ENCODE results near the gene TRNP1. TPM values are rescaled to one million over a fixed set of nuclear protein-coding genes. Genes with fewer than 3 reads are reported as not detected.
A peak's percentile ranks its signal among the peaks of the same experiment; 100 is the strongest.

Gene TRNP1
- total and polyA plus RNA-seq, 10 of the 15 experiments (the other 5 are each of a cell fraction or from before 2014, with no cell fraction given): 0.13 TPM; not detected in 9

DNA sequence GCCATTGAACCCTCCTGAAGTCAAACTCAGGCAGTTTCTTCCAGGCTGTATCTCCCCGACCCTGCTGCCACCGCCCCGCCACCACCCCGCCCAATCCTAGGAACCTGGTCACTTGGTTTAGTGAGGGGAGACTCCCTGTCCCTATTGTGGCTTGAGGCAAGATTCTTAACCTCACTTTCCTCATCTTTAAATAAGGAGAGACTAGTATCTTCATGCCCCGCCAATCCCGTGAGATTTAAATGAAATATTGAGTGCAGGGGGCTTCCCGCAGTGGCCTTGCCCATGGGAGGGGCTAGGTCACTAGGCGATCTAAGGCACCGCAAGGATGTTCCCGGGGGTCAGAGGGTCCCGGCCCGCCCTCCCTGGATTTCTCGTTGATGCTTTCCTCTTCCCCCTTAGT lies 34.2 kb upstream of the TRNP1 start:
- H3K27me3 ChIP-seq (replicated peaks in 1 of 2; ENCODE audit: control insufficient read depth in 2 of 2, insufficient read depth in 2 of 2, low read length in 1 of 2): peaks cover 6 to 7% of the 10 kb centered on the region in 2 experiments
- RAD21 ChIA-PET (ENCODE audit: unreplicated experiment): no interaction called here
- FAIRE-seq: no peak

More for the DNA sequence above, 34.2 kb upstream of the TRNP1 start:
- POLR2A ChIA-PET: no interaction called here
- H3K4me3 ChIP-seq: no peak overlapping the region
- CTCF ChIA-PET: no interaction called here
- H3K4me2 ChIP-seq (ENCODE audit: control insufficient read depth, insufficient read depth): no peak overlapping the region
- H3K36me3 ChIP-seq (ENCODE audit: control insufficient read depth in 2 of 2, insufficient read depth in 2 of 2, low read length in 1 of 2): no peaks in the 10 kb centered on the region
- intact Hi-C loops (cut with micrococcal nuclease; ENCODE audit: unreplicated experiment) (no loop called here), in situ Hi-C loops (cut with MboI) (no loop called here)
- no peak for TF ChIP-seq EGR1 (IDR thresholded peaks at IDR 0.05; ENCODE audit: borderline replicate concordance in 1 of 2, low read depth in 2 of 2, low read length in 2 of 2)
- no peak for TF ChIP-seq SUPT20H (IDR thresholded peaks at IDR 0.05; ENCODE audit: borderline replicate concordance, control insufficient read depth, low read depth, low read length)
- TF ChIP-seq, protein P1, sequence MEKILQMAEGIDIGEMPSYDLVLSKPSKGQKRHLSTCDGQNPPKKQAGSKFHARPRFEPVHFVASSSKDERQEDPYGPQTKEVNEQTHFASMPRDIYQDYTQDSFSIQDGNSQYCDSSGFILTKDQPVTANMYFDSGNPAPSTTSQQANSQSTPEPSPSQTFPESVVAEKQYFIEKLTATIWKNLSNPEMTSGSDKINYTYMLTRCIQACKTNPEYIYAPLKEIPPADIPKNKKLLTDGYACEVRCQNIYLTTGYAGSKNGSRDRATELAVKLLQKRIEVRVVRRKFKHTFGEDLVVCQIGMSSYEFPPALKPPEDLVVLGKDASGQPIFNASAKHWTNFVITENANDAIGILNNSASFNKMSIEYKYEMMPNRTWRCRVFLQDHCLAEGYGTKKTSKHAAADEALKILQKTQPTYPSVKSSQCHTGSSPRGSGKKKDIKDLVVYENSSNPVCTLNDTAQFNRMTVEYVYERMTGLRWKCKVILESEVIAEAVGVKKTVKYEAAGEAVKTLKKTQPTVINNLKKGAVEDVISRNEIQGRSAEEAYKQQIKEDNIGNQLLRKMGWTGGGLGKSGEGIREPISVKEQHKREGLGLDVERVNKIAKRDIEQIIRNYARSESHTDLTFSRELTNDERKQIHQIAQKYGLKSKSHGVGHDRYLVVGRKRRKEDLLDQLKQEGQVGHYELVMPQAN (conservative IDR thresholded peaks at IDR 0.05): no peak
- TF ChIP-seq, protein P2, sequence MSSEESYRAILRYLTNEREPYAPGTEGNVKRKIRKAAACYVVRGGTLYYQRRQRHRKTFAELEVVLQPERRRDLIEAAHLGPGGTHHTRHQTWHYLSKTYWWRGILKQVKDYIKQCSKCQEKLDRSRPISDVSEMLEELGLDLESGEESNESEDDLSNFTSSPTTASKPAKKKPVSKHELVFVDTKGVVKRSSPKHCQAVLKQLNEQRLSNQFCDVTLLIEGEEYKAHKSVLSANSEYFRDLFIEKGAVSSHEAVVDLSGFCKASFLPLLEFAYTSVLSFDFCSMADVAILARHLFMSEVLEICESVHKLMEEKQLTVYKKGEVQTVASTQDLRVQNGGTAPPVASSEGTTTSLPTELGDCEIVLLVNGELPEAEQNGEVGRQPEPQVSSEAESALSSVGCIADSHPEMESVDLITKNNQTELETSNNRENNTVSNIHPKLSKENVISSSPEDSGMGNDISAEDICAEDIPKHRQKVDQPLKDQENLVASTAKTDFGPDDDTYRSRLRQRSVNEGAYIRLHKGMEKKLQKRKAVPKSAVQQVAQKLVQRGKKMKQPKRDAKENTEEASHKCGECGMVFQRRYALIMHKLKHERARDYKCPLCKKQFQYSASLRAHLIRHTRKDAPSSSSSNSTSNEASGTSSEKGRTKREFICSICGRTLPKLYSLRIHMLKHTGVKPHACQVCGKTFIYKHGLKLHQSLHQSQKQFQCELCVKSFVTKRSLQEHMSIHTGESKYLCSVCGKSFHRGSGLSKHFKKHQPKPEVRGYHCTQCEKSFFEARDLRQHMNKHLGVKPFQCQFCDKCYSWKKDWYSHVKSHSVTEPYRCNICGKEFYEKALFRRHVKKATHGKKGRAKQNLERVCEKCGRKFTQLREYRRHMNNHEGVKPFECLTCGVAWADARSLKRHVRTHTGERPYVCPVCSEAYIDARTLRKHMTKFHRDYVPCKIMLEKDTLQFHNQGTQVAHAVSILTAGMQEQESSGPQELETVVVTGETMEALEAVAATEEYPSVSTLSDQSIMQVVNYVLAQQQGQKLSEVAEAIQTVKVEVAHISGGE (CRISPR knock-in tag; IDR thresholded peaks at IDR 0.05): no peak
- TF ChIP-seq CREM (IDR thresholded peaks at IDR 0.05; ENCODE audit: low read depth): no peak
- TF ChIP-seq, protein P3, sequence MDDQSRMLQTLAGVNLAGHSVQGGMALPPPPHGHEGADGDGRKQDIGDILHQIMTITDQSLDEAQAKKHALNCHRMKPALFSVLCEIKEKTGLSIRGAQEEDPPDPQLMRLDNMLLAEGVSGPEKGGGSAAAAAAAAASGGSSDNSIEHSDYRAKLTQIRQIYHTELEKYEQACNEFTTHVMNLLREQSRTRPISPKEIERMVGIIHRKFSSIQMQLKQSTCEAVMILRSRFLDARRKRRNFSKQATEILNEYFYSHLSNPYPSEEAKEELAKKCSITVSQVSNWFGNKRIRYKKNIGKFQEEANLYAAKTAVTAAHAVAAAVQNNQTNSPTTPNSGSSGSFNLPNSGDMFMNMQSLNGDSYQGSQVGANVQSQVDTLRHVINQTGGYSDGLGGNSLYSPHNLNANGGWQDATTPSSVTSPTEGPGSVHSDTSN (IDR thresholded peaks at IDR 0.05; ENCODE audit: insufficient replicate concordance, low read depth, low read length): no peak
- no peak for TF ChIP-seq ETV6 (conservative IDR thresholded peaks at IDR 0.05 in 1 of 2, IDR thresholded peaks at IDR 0.05 in 1 of 2; ENCODE audit: borderline replicate concordance in 1 of 2, low read depth in 1 of 2)
- no peak for TF ChIP-seq FOXM1 (IDR thresholded peaks at IDR 0.05; ENCODE audit: low read depth, low read length)
- no peak for TF ChIP-seq SMC3 (IDR thresholded peaks at IDR 0.05; ENCODE audit: borderline replicate concordance, low read length)
- no peak for TF ChIP-seq FOXK2 (IDR thresholded peaks at IDR 0.05)
- TF ChIP-seq MYC (IDR thresholded peaks at IDR 0.05; ENCODE audit: insufficient read depth, insufficient read length, insufficient replicate concordance, low read length, severe bottlenecking): no peak
- no peak for TF ChIP-seq ZSCAN29 (IDR thresholded peaks at IDR 0.05)
- no peak for TF ChIP-seq PAX8 (IDR thresholded peaks at IDR 0.05)
- no peak for TF ChIP-seq POLR2AphosphoS5 (IDR thresholded peaks at IDR 0.05; ENCODE audit: low read length)
- TF ChIP-seq, protein P4, sequence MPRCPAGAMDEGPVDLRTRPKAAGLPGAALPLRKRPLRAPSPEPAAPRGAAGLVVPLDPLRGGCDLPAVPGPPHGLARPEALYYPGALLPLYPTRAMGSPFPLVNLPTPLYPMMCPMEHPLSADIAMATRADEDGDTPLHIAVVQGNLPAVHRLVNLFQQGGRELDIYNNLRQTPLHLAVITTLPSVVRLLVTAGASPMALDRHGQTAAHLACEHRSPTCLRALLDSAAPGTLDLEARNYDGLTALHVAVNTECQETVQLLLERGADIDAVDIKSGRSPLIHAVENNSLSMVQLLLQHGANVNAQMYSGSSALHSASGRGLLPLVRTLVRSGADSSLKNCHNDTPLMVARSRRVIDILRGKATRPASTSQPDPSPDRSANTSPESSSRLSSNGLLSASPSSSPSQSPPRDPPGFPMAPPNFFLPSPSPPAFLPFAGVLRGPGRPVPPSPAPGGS (IDR thresholded peaks at IDR 0.05; ENCODE audit: borderline replicate concordance, insufficient read depth, low read depth, low read length, poor library complexity, severe bottlenecking): no peak
- H3K9ac ChIP-seq (ENCODE audit: control insufficient read depth, insufficient read depth, low read length): no peak overlapping the region
- peak overlapping the region; percentile 61; the same call in 1 of the 2 replicates for H2AFZ ChIP-seq (ENCODE audit: control insufficient read depth, low read depth, low read length)
- no peaks in the 10 kb centered on the region for H4K20me1 ChIP-seq (ENCODE audit: control insufficient read depth, insufficient read depth)
- ATAC-seq: no peak
- DNase-seq (ENCODE audit: low read depth, low spot score): no peak
- SMC1A ChIA-PET (ENCODE audit: uncharacterized antibody, unreplicated experiment): no interaction called here
- H3K27ac ChIP-seq (ENCODE audit: control insufficient read depth, insufficient read depth): no peak overlapping the region
- H3K4me1 ChIP-seq (ENCODE audit: control insufficient read depth, insufficient read depth, low read length): no peaks in the 10 kb centered on the region
- BruUV-seq (replicated peaks): no TSS peak
- 30% methylated on average over 13 of the region's 13 CpGs for WGBS (ENCODE audit: insufficient coverage, insufficient replicate concordance, low lambda C conversion rate, missing lambda C conversion rate)
- no peaks in the 10 kb centered on the region for H3K79me2 ChIP-seq (ENCODE audit: control insufficient read depth, insufficient read depth, low read length)
- no peaks in the 10 kb centered on the region; the same call in 2 of the 3 replicates for H3K9me3 ChIP-seq (replicated peaks; ENCODE audit: control insufficient read depth, insufficient read depth, low read length)

Data from GM12878 (cell line).